AG04449 (cell line): ENCODE results near the gene PTPRM.

Experiments
- CTCF ChIA-PET: fragments of 350-600 bp; formaldehyde crosslinking; extraction: SDS; loops from one replicate; lab custom pipeline; 2021; ENCODE audit warnings: antibody characterized with exemption; lab: Yijun Ruan, JAX
- POLR2A ChIA-PET: fragments of 400-600, 350-600 bp; formaldehyde crosslinking; extraction: SDS; loops from one replicate; lab custom pipeline; 2020; ENCODE audit warnings: antibody characterized with exemption, inconsistent platforms; lab: Yijun Ruan, JAX
- DNase-seq: peaks from one replicate; pipeline ENCODE4 v3.0.0-alpha.2; 2010; ENCODE audit warnings: low read depth, low spot score
- H3K4me3 ChIP-seq: 2 replicates; pipeline ENCODE4 v1.5.1; 2011; ENCODE audit warnings: low read depth, mild to moderate bottlenecking, control low read depth, low read length
- CTCF ChIP-seq: IDR thresholded peaks from one replicate; pipeline ENCODE4 v1.5.1; 2011; ENCODE audit warnings: mild to moderate bottlenecking, moderate library complexity, low read length, control low read depth, inconsistent platforms; ENCODE audit not compliant: insufficient read depth; ENCODE audit errors: missing control alignments

PTPRM gene

GRCh38 chr18:7940971-7941370 is 373.9 kb downstream of the PTPRM start:
- no peak overlapping the region for H3K4me3 ChIP-seq
- CTCF ChIA-PET, result interaction anchor here (0.9 kb wide), 1 partner anchor 151 kb away, joined by 3 read pairs; no protein-coding TSS in a partner anchor
- POLR2A ChIA-PET, result no interaction called here
- TF ChIP-seq CTCF, result no peak
- DNase-seq, result no peak

- no peak for TF ChIP-seq CTCF
- H3K4me3 ChIP-seq, result no peak overlapping the region
- CTCF ChIA-PET, result no interaction called here
- POLR2A ChIA-PET, result no interaction called here
- no peak for DNase-seq
Measured at GRCh38 chr18:7941533-7941932, 374.4 kb downstream of the PTPRM start.

GRCh38 chr18:7945882-7946281 is 378.8 kb downstream of the PTPRM start:
- CTCF ChIA-PET, result no interaction called here
- H3K4me3 ChIP-seq, result no peak overlapping the region
- POLR2A ChIA-PET, result no interaction called here
- DNase-seq, result peak; percentile 82
- TF ChIP-seq CTCF, result no peak

- ChIA-PET CTCF (interaction anchor here (1.3 kb wide), 1 partner anchor 442 kb away, joined by 3 read pairs; no protein-coding TSS in a partner anchor), POLR2A (no interaction called here)
- peak; percentile 53 for DNase-seq
- H3K4me3 ChIP-seq, result peak overlapping the region; percentile 44
- no peak for TF ChIP-seq CTCF
Measured at GRCh38 chr18:7946734-7947377, 379.7 kb downstream of the PTPRM start.

- no peak for TF ChIP-seq CTCF
- DNase-seq, result no peak
- ChIA-PET CTCF (interaction anchor here (1.8 kb wide), 1 partner anchor 161 kb away, joined by 5 read pairs; no protein-coding TSS in a partner anchor), POLR2A (no interaction called here)
- no peak overlapping the region for H3K4me3 ChIP-seq
Measured at GRCh38 chr18:7950380-7951136, 383.4 kb downstream of the PTPRM start.
